WERI-Rb-1 (cell line): ENCODE data around the gene PGC.

Experiments used
- DNase-seq: peaks from one replicate; pipeline ENCODE4 v3.0.0-alpha.2; 2020
- H3K27ac ChIP-seq: fragments of 250-450 bp; sonication (Bioruptor Pico); 2 replicates; pipeline ENCODE4 v1.5.1; 2020; ENCODE audit warnings: mild to moderate bottlenecking, moderate library complexity
- H3K27me3 ChIP-seq: fragments of 250-450 bp; sonication (Bioruptor Pico); 2 replicates; pipeline ENCODE4 v1.5.1; 2021; ENCODE audit warnings: mild to moderate bottlenecking, low read depth, moderate library complexity; ENCODE audit not compliant: insufficient read depth, severe bottlenecking
- H3K36me3 ChIP-seq: fragments of 250-450 bp; sonication (Bioruptor Pico); 2 replicates; pipeline ENCODE4 v1.5.1; 2020; ENCODE audit warnings: mild to moderate bottlenecking, moderate library complexity
- H3K4me3 ChIP-seq: 2 replicates; pipeline ENCODE4 v1.5.1; 2011; ENCODE audit warnings: low read depth, mild to moderate bottlenecking, control low read depth, low read length
- H3K9me3 ChIP-seq: fragments of 250-450 bp; sonication (Bioruptor Pico); 2 replicates; pipeline ENCODE4 v1.5.1; 2021; ENCODE audit warnings: mild to moderate bottlenecking, moderate library complexity; ENCODE audit not compliant: severe bottlenecking
- TF ChIP-seq, protein P1 (sequence below): IDR thresholded peaks from 2 replicates; pipeline ENCODE4 v1.5.1; 2011; ENCODE audit warnings: low read depth, mild to moderate bottlenecking, control low read depth, inconsistent platforms, low read length

PGC gene

DNA sequence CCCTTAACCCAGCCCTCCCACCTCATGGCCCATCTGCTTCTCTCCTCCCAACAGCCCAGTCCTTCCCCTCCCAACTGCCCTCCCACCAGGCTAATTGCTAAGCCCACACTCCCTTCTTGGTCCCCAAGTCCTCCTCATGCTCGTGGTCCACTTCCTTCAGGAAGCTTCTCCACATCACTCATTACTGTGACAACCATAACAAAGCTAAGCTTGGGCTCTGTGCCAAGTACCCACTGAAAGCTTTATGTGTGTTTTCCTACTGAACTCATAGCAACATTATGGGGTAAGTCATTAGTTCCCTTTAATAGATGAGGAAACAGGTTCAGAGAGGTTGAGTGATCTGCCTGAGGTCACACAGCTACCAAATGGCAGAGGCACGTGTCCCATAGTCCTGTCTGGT lies 16.3 kb upstream of the PGC start:
- Histone ChIP-seq H3K27me3 (no peaks in the 10 kb centered on the region), H3K9me3 (no peaks in the 10 kb centered on the region), H3K27ac (no peak overlapping the region), H3K4me3 (no peak overlapping the region), H3K36me3 (no peaks in the 10 kb centered on the region)
- no peak for DNase-seq
- TF ChIP-seq, protein P1, sequence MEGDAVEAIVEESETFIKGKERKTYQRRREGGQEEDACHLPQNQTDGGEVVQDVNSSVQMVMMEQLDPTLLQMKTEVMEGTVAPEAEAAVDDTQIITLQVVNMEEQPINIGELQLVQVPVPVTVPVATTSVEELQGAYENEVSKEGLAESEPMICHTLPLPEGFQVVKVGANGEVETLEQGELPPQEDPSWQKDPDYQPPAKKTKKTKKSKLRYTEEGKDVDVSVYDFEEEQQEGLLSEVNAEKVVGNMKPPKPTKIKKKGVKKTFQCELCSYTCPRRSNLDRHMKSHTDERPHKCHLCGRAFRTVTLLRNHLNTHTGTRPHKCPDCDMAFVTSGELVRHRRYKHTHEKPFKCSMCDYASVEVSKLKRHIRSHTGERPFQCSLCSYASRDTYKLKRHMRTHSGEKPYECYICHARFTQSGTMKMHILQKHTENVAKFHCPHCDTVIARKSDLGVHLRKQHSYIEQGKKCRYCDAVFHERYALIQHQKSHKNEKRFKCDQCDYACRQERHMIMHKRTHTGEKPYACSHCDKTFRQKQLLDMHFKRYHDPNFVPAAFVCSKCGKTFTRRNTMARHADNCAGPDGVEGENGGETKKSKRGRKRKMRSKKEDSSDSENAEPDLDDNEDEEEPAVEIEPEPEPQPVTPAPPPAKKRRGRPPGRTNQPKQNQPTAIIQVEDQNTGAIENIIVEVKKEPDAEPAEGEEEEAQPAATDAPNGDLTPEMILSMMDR: no peak

DNA sequence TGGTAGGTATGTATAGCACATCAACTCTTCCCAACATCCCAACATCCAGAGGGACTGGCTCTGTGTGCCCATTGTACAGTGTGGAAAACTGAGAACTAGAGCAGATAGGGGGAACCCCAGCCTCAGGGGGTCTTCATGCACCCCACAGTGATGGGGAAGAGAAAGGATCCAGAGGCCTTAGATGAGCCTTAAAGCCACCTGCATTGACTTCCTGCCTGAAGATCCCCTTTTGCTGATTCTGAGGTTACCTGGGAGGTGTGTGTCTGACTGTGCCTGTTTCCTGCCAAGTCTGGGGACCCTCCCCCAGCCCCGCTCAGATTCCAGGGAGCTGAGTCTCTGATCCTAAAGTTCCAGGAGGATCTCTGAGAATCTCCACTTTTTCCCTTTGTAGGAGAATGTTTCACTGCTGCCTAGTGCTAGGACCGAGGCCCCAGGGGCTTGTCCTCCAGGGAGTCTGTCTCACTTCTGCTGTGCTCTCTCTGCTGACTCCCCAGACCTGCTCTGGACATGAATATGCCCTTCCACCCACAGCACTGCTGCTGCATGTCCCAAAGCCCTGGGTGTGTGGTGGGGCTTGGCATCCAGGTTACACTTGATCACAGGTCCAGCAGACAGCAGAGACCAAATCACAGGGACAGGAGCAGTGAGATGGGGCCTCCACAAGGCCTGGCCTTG lies 12.8 kb upstream of the PGC start:
- TF ChIP-seq, protein P1: no peak
- Histone ChIP-seq H3K4me3 (no peak overlapping the region), H3K9me3 (no peaks in the 10 kb centered on the region), H3K27ac (no peak overlapping the region), H3K27me3 (no peaks in the 10 kb centered on the region), H3K36me3 (no peaks in the 10 kb centered on the region)
- DNase-seq: no peak

DNA sequence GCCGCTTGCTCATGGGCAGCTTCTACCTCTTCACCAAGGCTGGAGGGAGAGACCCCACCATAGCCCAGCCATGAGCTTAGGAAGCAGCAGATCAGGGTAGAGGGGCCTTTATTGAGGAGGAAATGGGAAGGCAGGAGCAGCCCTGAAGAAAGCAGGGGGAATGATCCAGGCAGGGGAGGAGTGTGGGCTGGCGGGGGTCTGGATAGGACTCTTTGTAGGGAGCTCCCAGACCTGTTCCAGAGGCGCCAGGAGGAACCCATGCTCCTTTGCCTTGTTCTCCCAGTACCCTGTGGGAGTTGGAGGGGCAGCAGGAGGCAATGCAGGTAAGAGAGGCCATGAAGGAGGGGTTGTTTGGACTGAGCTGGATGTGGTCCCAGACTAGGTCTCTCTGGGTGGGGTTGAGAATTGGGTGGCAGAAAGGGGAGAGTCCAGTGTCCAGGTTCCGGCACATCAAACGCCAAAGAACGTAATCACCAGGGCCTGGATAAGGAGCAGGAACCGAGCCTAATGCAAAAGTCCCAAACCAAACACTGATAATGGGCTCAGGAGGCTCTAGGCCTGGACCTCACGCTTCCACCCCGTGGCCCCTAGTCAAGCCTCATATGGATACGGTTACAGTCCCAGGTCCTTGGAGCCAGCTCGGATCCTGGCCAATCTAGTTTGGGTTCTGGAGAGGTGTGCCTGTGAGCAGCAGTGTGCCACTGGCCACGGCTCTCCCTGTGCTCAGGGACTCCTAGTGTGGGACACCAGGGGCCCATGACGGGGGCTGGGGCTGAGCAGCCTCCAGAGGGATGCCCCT lies 12.1 kb upstream of the PGC start:
- TF ChIP-seq, protein P1: no peak
- Histone ChIP-seq H3K27me3 (no peaks in the 10 kb centered on the region), H3K27ac (no peak overlapping the region)

DNA sequence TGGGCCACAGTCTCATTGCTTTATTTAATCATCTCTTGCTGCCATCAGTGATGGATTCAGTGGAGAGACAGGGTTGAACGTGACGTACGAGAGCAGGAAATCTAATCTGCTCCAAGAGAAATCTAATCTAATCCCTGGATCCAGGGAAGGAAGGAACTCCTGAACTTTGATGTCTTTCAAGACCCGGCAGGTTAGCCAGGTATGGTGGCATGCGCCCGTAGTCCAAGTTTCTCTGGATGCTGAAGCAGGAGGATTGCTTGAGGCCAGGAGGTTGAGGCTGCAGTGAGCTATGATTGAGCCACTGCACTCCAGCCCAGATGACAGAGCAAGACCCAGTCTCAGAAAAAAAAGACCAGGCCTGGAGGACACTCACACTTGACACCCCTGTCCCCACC lies 11.4 kb upstream of the PGC start:
- no peaks in the 10 kb centered on the region for H3K27me3 ChIP-seq
- TF ChIP-seq, protein P1: no peak
- H3K4me3 ChIP-seq: no peak overlapping the region
- H3K27ac ChIP-seq: no peak overlapping the region
- no peaks in the 10 kb centered on the region for H3K9me3 ChIP-seq
- no peak for DNase-seq
- H3K36me3 ChIP-seq: no peaks in the 10 kb centered on the region

More for the DNA sequence above, 12.1 kb upstream of the PGC start:
- H3K9me3 ChIP-seq: no peaks in the 10 kb centered on the region
- no peak for DNase-seq
- no peaks in the 10 kb centered on the region for H3K36me3 ChIP-seq
- no peak overlapping the region for H3K4me3 ChIP-seq

DNA sequence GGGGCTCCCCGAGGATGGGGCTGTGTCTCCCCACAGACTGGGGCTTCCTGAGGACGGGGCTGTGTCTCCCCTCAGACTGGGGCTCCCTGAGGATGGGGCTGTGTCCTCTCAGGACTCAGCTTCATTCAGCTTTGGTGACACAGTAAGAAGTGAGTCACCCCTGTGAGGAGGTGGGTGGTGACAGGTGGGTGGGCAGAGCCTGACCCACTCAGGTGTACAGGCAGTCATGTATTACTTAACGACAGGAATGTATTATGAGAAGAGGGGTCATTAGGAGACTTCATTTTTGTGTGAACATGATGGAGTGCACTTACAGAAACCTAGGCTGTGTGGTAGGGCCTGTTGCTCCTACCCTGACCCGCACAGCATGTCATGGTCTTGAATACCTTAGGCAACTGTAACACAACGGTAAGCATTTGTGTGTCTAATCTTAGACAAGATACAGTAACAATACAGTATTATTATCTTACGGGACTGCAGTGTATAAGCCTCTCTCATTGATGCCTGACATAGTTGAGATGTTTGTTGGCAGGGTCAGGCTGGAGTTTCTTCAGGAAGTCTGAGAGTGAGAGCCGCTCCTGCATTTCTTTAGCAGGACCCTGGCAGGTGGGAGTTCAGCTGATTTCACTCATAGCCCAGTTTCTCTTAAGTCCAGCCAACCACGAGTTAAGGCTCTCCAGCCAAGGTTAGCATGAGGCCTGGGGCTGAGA lies 10.9 kb upstream of the PGC start:
- DNase-seq: no peak
- Histone ChIP-seq H3K36me3 (no peaks in the 10 kb centered on the region), H3K9me3 (no peaks in the 10 kb centered on the region), H3K27me3 (no peaks in the 10 kb centered on the region), H3K4me3 (no peak overlapping the region), H3K27ac (no peak overlapping the region)
- TF ChIP-seq, protein P1: no peak
